Urinary bladder (tissue), 4 donors: ENCODE results near the gene SPDEF. TPM values are rescaled to one million over a fixed set of nuclear protein-coding genes. Genes with fewer than 3 reads are reported as not detected.

ENCODE experiments used
- DNase-seq: peaks from one replicate; pipeline ENCODE4 v3.0.0-alpha.2; 2015; ENCODE audit errors: extremely low spot score
- H3K27ac ChIP-seq: one replicate; pipeline ENCODE4 v1.5.1; 2013; ENCODE audit warnings: low read depth, mild to moderate bottlenecking, moderate library complexity
- H3K36me3 ChIP-seq: one replicate; pipeline ENCODE4 v1.6.1; 2013; ENCODE audit warnings: mild to moderate bottlenecking, moderate library complexity; ENCODE audit not compliant: insufficient read depth
- H3K4me1 ChIP-seq: one replicate; pipeline ENCODE4 v1.6.1; 2013; ENCODE audit warnings: mild to moderate bottlenecking, moderate library complexity; ENCODE audit not compliant: insufficient read depth
- H3K4me3 ChIP-seq: one replicate; pipeline ENCODE4 v1.5.1; 2013; ENCODE audit warnings: low read depth, low read length
- WGBS: extraction: QIAGEN DNeasy Blood & Tissue Kit; methylation state at CpG from one replicate; pipeline ENCODE4 v1.1.7; 2013; 5-methylcytosine and 5-hydroxymethylcytosine counted together
- polyA plus RNA-seq: library from polyadenylated mRNA; stranded (reverse); fragments of 200-250 nt; gene quantifications from one replicate; pipeline ENCODE4 v1.2.3, GENCODE V29; 2013
- total RNA-seq: library from RNA; depleted of rRNA; stranded (reverse); fragments of >200 nt; gene quantifications from one replicate; pipeline ENCODE4 v1.2.3, GENCODE V29; 2014
- donor health status: healthy with polysubstance abuse.
- donor health status: healthy.

The SPDEF gene
- total and polyA plus RNA-seq, 2 donors = 0.16 TPM

DNA sequence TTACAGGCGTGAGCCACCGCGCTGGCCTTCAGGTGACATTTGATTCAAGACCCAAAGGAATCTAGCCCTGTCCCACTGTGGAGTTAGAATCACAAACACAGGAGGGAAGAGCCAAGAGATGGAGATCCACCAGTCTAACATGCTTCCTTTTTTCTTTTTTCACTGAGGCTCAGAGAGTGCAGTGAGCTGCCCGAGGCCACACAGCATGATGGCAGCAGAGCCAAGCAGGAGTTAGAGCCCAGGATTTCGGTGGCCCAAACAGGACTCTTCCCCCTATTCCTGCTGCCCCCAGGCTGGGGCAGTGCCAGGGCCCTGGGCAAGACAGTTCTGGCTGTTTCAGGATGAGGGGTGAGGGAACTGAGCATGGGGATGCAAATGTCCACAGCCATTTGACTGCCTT lies 8.1 kb upstream of the SPDEF start:
- DNase-seq = no peak
- Histone ChIP-seq H3K4me3 (no peak overlapping the region), H3K36me3 (no peaks in the 10 kb centered on the region), H3K27ac (no peak overlapping the region), H3K4me1 (no peaks in the 10 kb centered on the region)
- WGBS = 97% methylated on average over 5 of the region's 5 CpGs

GRCh38 chr6:34563513-34563870 lies 7.4 kb upstream of the SPDEF start:
- 76% methylated on average over 7 of the region's 7 CpGs for WGBS
- Histone ChIP-seq H3K4me1 (no peaks in the 10 kb centered on the region), H3K27ac (no peak overlapping the region), H3K36me3 (no peaks in the 10 kb centered on the region), H3K4me3 (no peak overlapping the region)
- DNase-seq = no peak

- H3K4me3 ChIP-seq = no peak overlapping the region
- H3K36me3 ChIP-seq = no peaks in the 10 kb centered on the region
- H3K4me1 ChIP-seq = no peaks in the 10 kb centered on the region
- 57% methylated on average over 15 of the region's 15 CpGs for WGBS
- H3K27ac ChIP-seq = no peak overlapping the region
- no peak for DNase-seq
These were observed 6.9 kb upstream of the SPDEF start for GRCh38 chr6:34562861-34563512.

DNA sequence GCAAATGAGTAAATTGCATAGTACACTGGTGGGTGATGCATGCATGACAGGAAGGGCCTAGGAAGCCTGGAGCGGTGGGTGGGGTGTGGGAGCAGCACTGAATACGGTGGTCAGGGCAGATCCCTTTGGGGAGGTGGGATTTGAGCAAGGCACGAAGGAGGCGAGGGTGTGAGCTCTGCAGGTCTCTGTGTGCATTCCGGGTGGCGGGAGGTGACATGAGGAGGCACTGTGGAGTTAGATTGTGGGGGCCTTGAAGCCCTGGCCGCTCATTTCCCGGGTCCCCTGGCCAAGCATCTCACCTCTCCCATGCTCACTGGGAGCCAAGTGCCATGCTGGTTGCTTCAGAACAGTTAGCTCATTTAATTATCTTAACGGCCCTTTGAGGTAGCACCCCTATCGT lies 6.2 kb upstream of the SPDEF start:
- 90% methylated on average over 10 of the region's 10 CpGs for WGBS
- no peak for DNase-seq
- H3K36me3 ChIP-seq = no peaks in the 10 kb centered on the region

DNA sequence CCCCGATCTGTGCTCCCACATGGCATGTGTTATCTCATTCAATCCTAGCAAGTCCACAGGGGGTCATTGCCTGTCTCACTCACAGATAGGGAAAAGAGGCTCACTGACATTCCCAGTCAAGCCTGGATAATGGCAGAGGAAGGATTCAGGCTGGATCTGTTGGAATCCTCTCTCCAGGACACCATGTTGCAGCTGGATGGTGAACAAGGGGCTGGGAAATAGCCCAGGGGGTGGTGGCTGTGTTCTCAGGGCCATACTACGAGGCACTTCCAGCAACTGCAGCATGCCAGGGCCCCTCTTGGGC lies 5.0 kb upstream of the SPDEF start:
- 91% methylated on average over 2 of the region's 2 CpGs for WGBS

More for the DNA sequence above, 6.2 kb upstream of the SPDEF start:
- Histone ChIP-seq H3K4me1 (no peaks in the 10 kb centered on the region), H3K27ac (no peak overlapping the region), H3K4me3 (no peak overlapping the region)

GRCh38 chr6:34560366-34561226 lies 4.5 kb upstream of the SPDEF start:
- Histone ChIP-seq H3K36me3 (no peaks in the 10 kb centered on the region), H3K4me1 (no peaks in the 10 kb centered on the region), H3K27ac (no peak overlapping the region), H3K4me3 (no peak overlapping the region)
- 57% methylated on average over 20 of the region's 20 CpGs for WGBS
- no peak for DNase-seq

More for the DNA sequence above, 5.0 kb upstream of the SPDEF start:
- H3K4me3 ChIP-seq = no peak overlapping the region
- H3K27ac ChIP-seq = no peak overlapping the region
- H3K36me3 ChIP-seq = no peaks in the 10 kb centered on the region
- no peaks in the 10 kb centered on the region for H3K4me1 ChIP-seq
- DNase-seq = no peak

DNA sequence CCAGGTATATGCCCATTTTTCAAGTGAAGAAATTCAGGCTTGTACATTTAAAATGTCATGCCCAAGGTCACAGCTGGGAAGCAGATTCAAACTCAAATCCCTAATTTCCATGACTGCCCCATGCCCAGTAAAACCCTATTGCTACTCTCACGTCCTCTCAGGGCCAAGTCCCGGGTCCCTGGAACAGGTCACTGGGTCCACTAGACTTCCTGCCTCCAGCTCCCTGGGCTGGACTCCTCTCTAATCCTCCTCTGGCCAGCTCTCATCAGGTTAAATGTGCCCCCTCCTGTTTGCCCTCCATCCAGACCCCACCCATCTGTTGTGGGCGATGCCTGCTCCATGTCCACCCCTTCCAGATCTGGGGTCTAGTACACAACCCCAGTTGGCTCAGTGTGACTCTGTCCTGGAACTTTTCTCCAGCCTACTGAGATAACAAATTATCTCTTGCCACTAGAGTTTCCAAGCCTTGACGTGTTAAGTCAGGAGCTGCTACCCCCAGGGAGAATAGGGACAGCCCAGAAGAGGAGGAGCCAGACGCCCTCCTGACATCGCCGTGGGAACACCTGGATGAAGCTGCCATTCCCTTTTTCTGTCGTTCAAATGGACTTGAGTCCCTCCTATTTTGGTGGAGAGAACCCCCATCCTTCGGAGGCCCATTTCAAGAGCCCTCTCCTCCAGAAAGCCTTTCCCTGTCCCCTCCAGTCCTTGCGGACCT lies 3.7 kb upstream of the SPDEF start:
- WGBS = 72% methylated on average over 10 of the region's 10 CpGs

GRCh38 chr6:34558172-34558714 lies 2.1 kb upstream of the SPDEF start:
- Histone ChIP-seq H3K27ac (no peak overlapping the region), H3K4me1 (no peaks in the 10 kb centered on the region), H3K4me3 (no peak overlapping the region), H3K36me3 (no peaks in the 10 kb centered on the region)
- WGBS = 96% methylated on average over 4 of the region's 4 CpGs
- no peak for DNase-seq

More for the DNA sequence above, 3.7 kb upstream of the SPDEF start:
- Histone ChIP-seq H3K4me3 (no peak overlapping the region), H3K36me3 (no peaks in the 10 kb centered on the region), H3K27ac (no peak overlapping the region), H3K4me1 (no peaks in the 10 kb centered on the region)
- no peak for DNase-seq

DNA sequence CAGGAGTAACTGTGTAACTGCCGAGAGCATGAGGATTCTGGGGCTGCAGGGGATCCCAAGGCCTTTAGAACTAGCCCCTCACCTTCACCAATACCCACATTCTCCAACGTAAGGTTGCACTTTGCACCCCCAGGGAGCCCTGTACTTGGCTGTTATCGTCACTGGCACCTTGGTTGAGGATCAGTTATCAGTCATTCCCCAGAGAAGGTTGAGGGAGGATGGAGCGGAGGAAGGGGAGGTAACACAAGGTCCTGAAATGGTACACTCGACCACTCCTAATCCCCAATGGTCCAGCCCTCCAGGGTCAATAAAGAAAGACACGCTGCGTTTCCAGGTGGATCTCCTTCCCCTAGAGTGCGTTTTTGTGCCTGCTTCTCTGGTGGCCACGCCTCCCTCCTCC lies 1.1 kb upstream of the SPDEF start:
- 74% methylated on average over 9 of the region's 9 CpGs for WGBS
- DNase-seq = no peak

GRCh38 chr6:34556493-34556892 lies 364 bp upstream of the SPDEF start:
- no peak overlapping the region for H3K27ac ChIP-seq

More for the DNA sequence above, 1.1 kb upstream of the SPDEF start:
- Histone ChIP-seq H3K27ac (no peak overlapping the region), H3K4me3 (no peak overlapping the region), H3K4me1 (no peaks in the 10 kb centered on the region), H3K36me3 (no peaks in the 10 kb centered on the region)

GRCh38 chr6:34555328-34555727 lies 801 bp downstream of the SPDEF start:
- Histone ChIP-seq H3K4me3 (no peak overlapping the region), H3K36me3 (no peaks in the 10 kb centered on the region), H3K4me1 (no peaks in the 10 kb centered on the region), H3K27ac (no peak overlapping the region)
- DNase-seq = no peak
- WGBS = 89% methylated on average over 8 of the region's 8 CpGs

More at GRCh38 chr6:34556493-34556892, 364 bp upstream of the SPDEF start:
- DNase-seq = no peak
- Histone ChIP-seq H3K4me3 (no peak overlapping the region), H3K36me3 (no peaks in the 10 kb centered on the region), H3K4me1 (no peaks in the 10 kb centered on the region)
- 80% methylated on average over 9 of the region's 9 CpGs for WGBS

DNA sequence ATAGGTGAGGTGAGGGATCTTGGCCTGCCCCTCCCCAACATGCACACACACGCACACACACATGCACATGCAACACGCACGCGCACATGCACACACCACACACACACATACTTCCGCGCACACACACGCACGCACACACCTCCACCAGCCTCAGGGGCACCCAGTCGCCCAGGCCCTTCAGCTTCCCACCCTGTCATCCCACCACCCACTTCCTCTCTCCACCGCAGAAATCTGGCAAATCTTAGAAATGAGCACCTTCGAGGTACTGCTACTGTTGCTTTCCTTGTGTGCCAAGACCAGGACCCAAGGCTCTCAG lies 1.2 kb downstream of the SPDEF start:
- DNase-seq = no peak
- Histone ChIP-seq H3K4me3 (no peak overlapping the region), H3K4me1 (no peaks in the 10 kb centered on the region), H3K27ac (no peak overlapping the region), H3K36me3 (no peaks in the 10 kb centered on the region)
- WGBS = 85% methylated on average over 11 of the region's 11 CpGs

GRCh38 chr6:34554291-34555006 lies 1.7 kb downstream of the SPDEF start:
- no peaks in the 10 kb centered on the region for H3K4me1 ChIP-seq
- 42% methylated on average over 15 of the region's 15 CpGs for WGBS
- H3K4me3 ChIP-seq = no peak overlapping the region
- H3K36me3 ChIP-seq = no peaks in the 10 kb centered on the region
- DNase-seq = no peak
- no peak overlapping the region for H3K27ac ChIP-seq
